Skeletal muscle tissue (tissue), 4 donors: ENCODE measurements around the gene ENPP1. TPM values are rescaled to one million over a fixed set of nuclear protein-coding genes. Genes with fewer than 3 reads are reported as not detected.

ENCODE experiments used
- H3K27ac ChIP-seq: one replicate; pipeline ENCODE4 v1.7.0; 2013; ENCODE audit warnings: mild to moderate bottlenecking, low read depth, low read length, inconsistent platforms
- H3K27me3 ChIP-seq, 3 donors: one replicate each; pipeline ENCODE4 v1.7.0; 2013; ENCODE audit warnings: low read length in 3 of 3; ENCODE audit not compliant: control insufficient read depth in 3 of 3, insufficient read depth in 3 of 3
- H3K36me3 ChIP-seq, 3 donors: one replicate each; pipeline ENCODE4 v1.7.0; 2013; ENCODE audit warnings: low read length in 3 of 3; ENCODE audit not compliant: control insufficient read depth in 3 of 3, insufficient read depth in 3 of 3
- H3K4me1 ChIP-seq, 3 donors: one replicate each; pipeline ENCODE4 v1.7.0; 2013; ENCODE audit warnings: low read length in 3 of 3, mild to moderate bottlenecking in 3 of 3; ENCODE audit not compliant: control insufficient read depth in 3 of 3, insufficient read depth in 3 of 3
- H3K4me3 ChIP-seq, 3 donors: one replicate each; pipeline ENCODE4 v1.7.0; 2013; ENCODE audit warnings: low read length in 3 of 3
- H3K9ac ChIP-seq, 3 donors: one replicate each; pipeline ENCODE4 v1.7.0; 2013; ENCODE audit warnings: low read length in 3 of 3, mild to moderate bottlenecking in 3 of 3, moderate library complexity in 2 of 3, low read depth in 1 of 3
- H3K9me3 ChIP-seq, 3 donors: one replicate each; pipeline ENCODE4 v1.7.0; 2013; ENCODE audit warnings: low read length in 3 of 3; ENCODE audit not compliant: control insufficient read depth in 3 of 3
- total RNA-seq: library from RNA; depleted of rRNA; stranded (reverse); fragments of >200 nt; gene quantifications from one replicate; pipeline ENCODE4 v1.2.3, GENCODE V29; 2014
- donor health status: Osteomylitis.

The ENPP1 gene
- total RNA-seq: 17.7 TPM

DNA sequence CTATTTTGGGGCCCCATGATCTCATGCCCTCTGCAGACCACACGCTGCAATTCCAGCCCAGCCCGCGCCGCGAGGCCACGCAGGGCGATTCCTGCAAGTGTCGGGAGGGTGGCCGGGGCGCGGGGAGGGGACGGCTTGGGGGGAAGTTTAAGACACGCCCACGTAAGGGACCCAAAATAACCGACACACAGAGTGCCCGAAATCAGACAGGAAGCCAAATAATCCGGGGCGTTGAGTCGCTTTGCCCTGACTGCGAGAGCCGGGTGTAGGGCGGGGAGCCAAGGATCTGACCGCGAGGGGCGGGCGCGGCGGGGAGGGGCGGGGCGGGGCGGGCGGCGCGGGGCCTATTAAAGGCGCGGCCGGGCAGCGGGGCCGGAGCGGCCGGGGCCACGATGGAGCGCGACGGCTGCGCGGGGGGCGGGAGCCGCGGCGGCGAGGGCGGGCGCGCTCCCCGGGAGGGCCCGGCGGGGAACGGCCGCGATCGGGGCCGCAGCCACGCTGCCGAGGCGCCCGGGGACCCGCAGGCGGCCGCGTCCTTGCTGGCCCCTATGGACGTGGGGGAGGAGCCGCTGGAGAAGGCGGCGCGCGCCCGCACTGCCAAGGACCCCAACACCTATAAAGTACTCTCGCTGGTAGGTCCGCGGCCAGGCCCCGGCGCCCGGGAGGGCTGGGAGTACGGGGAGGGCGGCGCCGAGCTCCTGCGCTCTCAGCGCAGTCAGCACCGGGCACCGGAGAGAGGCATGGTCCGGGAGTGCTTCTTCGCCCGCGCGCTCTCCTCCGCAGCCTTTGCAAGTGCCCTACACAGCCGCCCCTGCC is at the start of gene ENPP1:
TSS of gene ENPP1 (plus strand) at position 377 of the 816 bp plus-strand sequence. CDS start at position 393, 16 bp downstream.
- no peaks in the 10 kb centered on the region for H3K9me3 ChIP-seq
- peak within 1 kb of the TSS; percentile 74 to 81 (median 80) for H3K9ac ChIP-seq
- peaks cover 5 to 9% (median 6%) of the 10 kb centered on the region in 3 donors for H3K4me1 ChIP-seq
- no peaks in the 10 kb centered on the region for H3K36me3 ChIP-seq
- H3K27me3 ChIP-seq: no peaks in the 10 kb centered on the region
- peak within 1 kb of the TSS; percentile 64 for H3K27ac ChIP-seq
- peak within 1 kb of the TSS; percentile 78 to 80 (median 79) for H3K4me3 ChIP-seq

DNA sequence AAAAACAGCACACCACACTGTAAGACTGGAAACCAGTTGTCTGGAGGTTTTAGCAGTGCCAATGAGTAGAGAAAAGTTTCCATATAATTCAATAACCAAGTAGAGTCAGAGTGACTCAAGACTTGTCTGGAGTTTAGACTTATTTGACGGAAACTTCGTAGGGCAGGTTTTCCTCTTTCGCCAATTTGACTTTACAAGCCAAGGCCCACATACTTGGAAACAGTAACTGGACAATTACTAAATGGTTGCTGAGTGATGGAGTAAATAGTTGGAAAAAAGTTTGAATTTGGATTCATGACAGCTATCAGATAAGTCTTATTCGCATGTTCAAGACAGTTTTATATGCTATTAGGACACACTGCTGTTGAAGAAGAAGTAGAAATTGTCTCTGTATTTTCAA is 48.9 kb upstream of the ENPP1 start:
- Histone ChIP-seq H3K27ac (no peak overlapping the region), H3K4me1 (no peaks in the 10 kb centered on the region), H3K9ac (no peak overlapping the region), H3K4me3 (no peak overlapping the region), H3K36me3 (no peaks in the 10 kb centered on the region), H3K27me3 (no peaks in the 10 kb centered on the region), H3K9me3 (no peaks in the 10 kb centered on the region)

DNA sequence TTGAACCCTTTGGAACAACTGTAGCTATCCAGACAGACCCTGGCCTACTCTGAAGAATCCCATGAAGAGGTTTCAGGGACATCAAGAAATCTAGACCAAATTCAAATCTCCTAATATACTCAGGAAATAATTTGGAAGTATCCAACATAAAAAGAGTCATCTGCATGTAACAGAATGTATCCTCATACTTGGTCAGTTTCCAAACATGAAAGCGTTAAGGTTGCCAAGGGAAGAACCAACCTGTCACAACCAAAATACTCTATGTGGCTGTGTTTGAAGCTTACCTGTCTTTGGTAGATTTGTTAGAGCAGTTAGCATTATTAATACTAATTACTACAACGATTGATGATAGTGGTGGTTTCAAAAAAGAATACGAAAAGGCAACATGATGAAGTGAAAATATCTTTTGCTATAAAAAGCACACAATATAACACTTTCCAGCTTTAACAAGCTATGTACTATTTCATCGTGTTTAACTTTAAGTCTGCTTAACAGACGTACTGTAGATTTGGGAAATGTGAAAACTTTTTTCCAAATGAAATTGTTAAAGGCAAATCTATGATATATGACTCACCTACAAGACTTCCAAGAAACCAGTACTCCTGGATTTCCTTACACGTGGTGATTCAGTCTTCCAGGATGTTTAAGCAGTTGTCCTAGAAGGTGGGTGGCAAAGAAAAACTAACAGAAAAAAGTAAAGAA is 46.6 kb upstream of the ENPP1 start:
- H3K27ac ChIP-seq: no peak overlapping the region
- no peak overlapping the region for H3K9ac ChIP-seq
- H3K9me3 ChIP-seq: no peaks in the 10 kb centered on the region
- no peak overlapping the region for H3K4me3 ChIP-seq
- H3K4me1 ChIP-seq: peaks cover 0 to 9% (median 0%) of the 10 kb centered on the region in 3 donors
- no peaks in the 10 kb centered on the region for H3K27me3 ChIP-seq
- H3K36me3 ChIP-seq: no peaks in the 10 kb centered on the region

DNA sequence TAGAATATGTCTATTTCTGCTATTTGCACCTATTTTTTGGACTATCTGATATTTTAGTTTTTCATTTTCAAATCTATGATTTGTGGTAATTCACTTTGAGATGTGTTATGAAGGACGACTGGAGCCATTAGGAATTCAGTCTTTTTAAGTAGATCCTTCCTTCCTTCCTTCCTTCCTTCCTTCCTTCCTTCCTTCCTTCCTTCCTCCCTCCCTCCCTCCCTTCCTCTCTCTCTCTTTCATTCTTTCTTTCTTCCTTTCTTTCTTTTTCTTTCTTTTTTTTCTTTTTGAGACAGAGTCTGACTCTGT is 46.1 kb upstream of the ENPP1 start:
- Histone ChIP-seq H3K4me3 (no peak overlapping the region), H3K27ac (no peak overlapping the region), H3K9me3 (no peaks in the 10 kb centered on the region), H3K4me1 (peaks cover 0 to 9% (median 0%) of the 10 kb centered on the region in 3 donors), H3K27me3 (no peaks in the 10 kb centered on the region), H3K9ac (no peak overlapping the region), H3K36me3 (no peaks in the 10 kb centered on the region)

DNA sequence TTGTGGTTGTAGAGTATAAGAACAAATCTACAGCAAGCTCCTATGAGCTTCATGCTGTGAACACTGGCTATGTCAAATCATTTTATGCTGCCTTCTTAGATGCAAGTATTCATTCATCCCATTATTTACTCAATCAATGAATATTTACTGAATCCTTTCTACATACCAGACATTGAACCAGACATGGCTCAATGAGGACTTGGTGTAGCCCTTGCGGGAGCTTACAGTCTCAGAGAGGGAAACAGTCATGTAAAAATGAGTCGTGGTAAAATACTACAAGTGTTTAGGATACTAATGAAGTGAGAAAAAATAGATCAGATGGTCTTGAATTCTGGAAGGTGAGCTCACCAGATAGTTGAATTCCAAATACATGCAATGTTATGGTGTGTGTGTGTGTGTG is 44.8 kb upstream of the ENPP1 start:
- Histone ChIP-seq H3K4me1 (peaks cover 0 to 9% (median 0%) of the 10 kb centered on the region in 3 donors), H3K9ac (no peak overlapping the region), H3K36me3 (no peaks in the 10 kb centered on the region), H3K27ac (no peak overlapping the region), H3K27me3 (no peaks in the 10 kb centered on the region), H3K4me3 (no peak overlapping the region), H3K9me3 (no peaks in the 10 kb centered on the region)

DNA sequence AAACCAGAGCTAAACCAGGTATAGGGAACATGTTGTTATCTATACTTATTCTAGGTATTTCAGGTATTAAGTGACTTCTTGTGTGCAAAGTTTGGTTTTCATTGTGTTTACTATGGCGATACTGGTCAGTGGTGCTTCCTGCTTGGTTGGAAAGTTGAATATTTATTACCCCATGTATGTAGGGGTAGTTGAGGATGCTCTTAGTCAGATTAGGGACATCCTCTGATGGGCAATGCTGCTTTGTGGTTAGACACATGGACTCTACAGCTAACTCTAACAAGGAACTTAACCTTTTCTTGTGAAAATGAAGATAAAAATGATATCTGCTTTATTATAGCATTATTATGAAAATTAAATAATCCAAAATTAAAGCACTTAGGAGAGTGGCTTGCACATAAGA is 44.1 kb upstream of the ENPP1 start:
- Histone ChIP-seq H3K27ac (no peak overlapping the region), H3K4me3 (no peak overlapping the region), H3K4me1 (peaks cover 0 to 9% (median 0%) of the 10 kb centered on the region in 3 donors), H3K27me3 (no peaks in the 10 kb centered on the region), H3K9ac (no peak overlapping the region), H3K36me3 (no peaks in the 10 kb centered on the region), H3K9me3 (no peaks in the 10 kb centered on the region)

DNA sequence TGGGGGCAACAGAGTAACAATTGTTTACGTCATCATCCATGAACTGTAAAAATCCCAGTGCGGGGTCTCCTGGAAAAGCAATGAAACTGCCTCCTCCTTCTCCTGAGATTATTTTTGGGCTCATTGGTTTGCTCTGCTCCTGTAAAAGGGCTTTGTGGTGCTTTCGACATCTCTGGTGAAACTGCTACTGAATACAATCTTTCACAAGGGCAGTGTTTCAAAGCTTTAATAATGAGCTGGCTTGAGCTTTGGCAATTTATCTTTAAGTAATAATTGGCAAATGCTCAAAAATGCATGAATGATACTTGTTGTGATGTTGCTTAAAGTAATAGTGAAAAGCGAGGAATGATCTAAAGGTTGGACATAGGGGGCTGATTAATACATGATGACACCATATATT is 43.5 kb upstream of the ENPP1 start:
- no peak overlapping the region for H3K27ac ChIP-seq

DNA sequence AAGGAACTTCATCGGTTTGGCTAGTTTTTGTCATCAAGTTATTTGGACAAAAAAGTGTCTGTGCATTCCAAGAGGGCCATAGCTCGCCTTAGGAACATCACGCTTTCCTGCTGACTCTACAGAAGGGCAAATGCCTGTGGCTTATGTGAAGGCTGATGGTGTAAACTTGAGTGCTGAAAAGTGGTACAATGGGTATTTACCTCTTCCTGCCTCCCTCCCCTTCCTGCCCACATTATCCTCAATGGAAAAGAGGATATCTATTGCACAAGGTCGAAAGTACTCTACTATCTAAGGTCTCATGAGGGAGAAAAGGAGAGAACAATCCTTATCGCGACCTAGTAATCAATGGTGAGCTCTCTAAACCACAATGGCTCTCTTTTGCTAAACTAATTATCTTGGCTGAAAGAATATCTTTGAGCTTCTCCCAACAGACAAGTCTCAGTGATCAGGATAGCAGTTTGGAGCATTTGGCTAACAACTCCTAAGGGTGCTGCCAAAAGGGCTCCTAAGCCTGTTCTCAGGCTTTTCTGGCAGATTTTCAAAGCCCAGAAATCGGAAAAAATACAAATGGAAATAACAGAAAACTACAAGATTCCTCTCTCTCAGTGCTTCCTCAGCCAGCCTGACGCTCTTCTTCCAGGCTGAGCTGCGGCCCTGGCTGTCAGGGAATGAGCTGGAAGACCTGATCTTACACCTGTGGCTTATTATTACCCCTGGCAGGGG is 42.6 kb upstream of the ENPP1 start:
- H3K27me3 ChIP-seq: no peaks in the 10 kb centered on the region
- no peak overlapping the region for H3K4me3 ChIP-seq
- peak overlapping the region in 1 of 3 donors; percentile 1 for H3K9ac ChIP-seq
- H3K9me3 ChIP-seq: no peaks in the 10 kb centered on the region
- H3K27ac ChIP-seq: peak overlapping the region; percentile 46
- H3K36me3 ChIP-seq: no peaks in the 10 kb centered on the region
- H3K4me1 ChIP-seq: peaks cover 0 to 9% (median 0%) of the 10 kb centered on the region in 3 donors

More for the DNA sequence above, 43.5 kb upstream of the ENPP1 start:
- Histone ChIP-seq H3K4me1 (peaks cover 0 to 9% (median 0%) of the 10 kb centered on the region in 3 donors), H3K9me3 (no peaks in the 10 kb centered on the region), H3K36me3 (no peaks in the 10 kb centered on the region), H3K4me3 (no peak overlapping the region), H3K27me3 (no peaks in the 10 kb centered on the region), H3K9ac (no peak overlapping the region)

DNA sequence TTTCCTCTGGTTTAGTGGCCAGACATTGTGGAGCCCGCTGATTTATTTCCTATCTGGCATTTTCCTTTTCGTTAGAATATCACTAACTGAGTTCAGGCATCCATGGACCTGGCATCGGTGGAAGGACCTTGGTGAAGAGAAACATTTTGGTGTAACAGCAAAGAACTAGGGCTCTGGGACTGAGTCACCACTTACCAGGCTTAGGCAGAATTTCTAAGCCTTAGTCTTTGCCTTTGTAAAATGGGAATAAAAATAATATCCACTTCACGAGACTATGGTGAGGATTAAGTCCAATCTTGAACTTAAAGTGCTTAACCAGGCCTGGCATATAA is 42.0 kb upstream of the ENPP1 start:
- Histone ChIP-seq H3K27me3 (no peaks in the 10 kb centered on the region), H3K4me1 (peaks cover 0 to 9% (median 0%) of the 10 kb centered on the region in 3 donors), H3K4me3 (no peak overlapping the region), H3K9me3 (no peaks in the 10 kb centered on the region), H3K36me3 (no peaks in the 10 kb centered on the region), H3K9ac (no peak overlapping the region), H3K27ac (peak overlapping the region; percentile 46)

DNA sequence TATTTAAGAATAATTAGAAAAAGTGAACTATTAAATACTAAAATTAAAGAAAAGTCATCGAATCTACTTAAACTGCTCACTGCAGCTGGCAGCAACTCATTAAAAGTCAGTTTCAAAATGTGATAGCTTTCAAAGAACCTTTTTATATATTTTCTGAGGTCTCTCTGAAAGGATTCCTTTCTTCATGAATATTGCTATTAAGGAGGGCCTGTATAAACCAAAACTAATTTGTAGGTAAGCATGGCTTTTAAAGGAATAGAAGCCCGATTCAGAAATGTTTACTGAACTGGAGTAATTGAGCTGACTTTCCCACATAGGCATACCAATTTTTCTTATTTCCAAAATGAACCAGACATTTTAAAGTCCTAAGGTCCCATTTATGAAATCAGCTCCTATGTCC is 41.2 kb upstream of the ENPP1 start:
- Histone ChIP-seq H3K36me3 (no peaks in the 10 kb centered on the region), H3K4me3 (no peak overlapping the region), H3K9me3 (no peaks in the 10 kb centered on the region), H3K9ac (no peak overlapping the region), H3K27ac (no peak overlapping the region), H3K4me1 (peaks cover 0 to 9% (median 0%) of the 10 kb centered on the region in 3 donors), H3K27me3 (no peaks in the 10 kb centered on the region)
